Mucosa of descending colon (tissue), 3 donors: ENCODE data around the gene ATP9B. TPM values are rescaled to one million over a fixed set of nuclear protein-coding genes. Genes with fewer than 3 reads are reported as not detected.

ENCODE experiments used
- ATAC-seq: fragments of 200-7000 bp; cut with Tn5 transposase; one replicate; pipeline ENCODE4 v1.9.1; 2020; ENCODE audit warnings: mild to moderate bottlenecking, moderate library complexity
- DNase-seq, 3 donors: peaks; one replicate each; pipeline ENCODE4 v3.0.0-alpha.2; 2020
- H3K36me3 ChIP-seq: fragments of 200-600 bp; one replicate; pipeline ENCODE4 v1.8.0; 2021; ENCODE audit warnings: low read depth, mild to moderate bottlenecking
- H3K4me1 ChIP-seq: fragments of 200-600 bp; one replicate; pipeline ENCODE4 v1.8.0; 2021; ENCODE audit warnings: low read depth, mild to moderate bottlenecking
- H3K4me3 ChIP-seq: fragments of 200-600 bp; one replicate; pipeline ENCODE4 v1.8.0; 2021; ENCODE audit warnings: mild to moderate bottlenecking
- H3K9me3 ChIP-seq: fragments of 200-600 bp; one replicate; pipeline ENCODE4 v1.8.0; 2021; ENCODE audit warnings: mild to moderate bottlenecking
- CTCF ChIP-seq: fragments of 200-600 bp; IDR thresholded peaks from one replicate; pipeline ENCODE4 v1.8.0; 2022; ENCODE audit warnings: antibody characterized with exemption, mild to moderate bottlenecking
- intact Hi-C, 2 donors: fragments of 100-400 bp; cut with DNase I in 1 of 2; cut with micrococcal nuclease in 1 of 2; formaldehyde crosslinking; loops; one replicate each; pipeline versions ENCODE4 v1.11.0 to v1.11.1; 2022; cut with DNase I, micrococcal nuclease
- total RNA-seq, 3 donors: library from RNA; stranded (reverse); fragmentation: NEBNext Ultra II Directional in 2 of 3; extraction: Animal tissue kit (Norgen Biotek cat#: 25700) in 2 of 3; gene quantifications; one replicate each; pipeline versions ENCODE4 v1.2.1 to v1.2.4, GENCODE V29; 2021 to 2023
- donor health status: DM: no; HTN: no; CAD: no; lungs with moderate emphysema.
- donor health status: DM: no; HTN: no; CAD: no.
- donor health status: DM: no; HTN: yes; CAD: no.

Gene ATP9B
- total RNA-seq, 3 donors from 2014 or later = 25.8 to 37.1 (median 34.1) TPM

- ATAC-seq = no peak
- no peaks in the 10 kb centered on the region for H3K36me3 ChIP-seq
- no peak overlapping the region for H3K4me3 ChIP-seq
- H3K4me1 ChIP-seq = peaks cover 30% of the 10 kb centered on the region
- no peak for TF ChIP-seq CTCF
- peak in 1 of 3 donors; percentile 21 for DNase-seq
- intact Hi-C loops = no loop called here
- H3K9me3 ChIP-seq = no peaks in the 10 kb centered on the region
These were observed 323.0 kb downstream of the ATP9B start for GRCh38 chr18:79392226-79392625.

- H3K4me1 ChIP-seq = peaks cover 30% of the 10 kb centered on the region
- no peaks in the 10 kb centered on the region for H3K36me3 ChIP-seq
- no peak overlapping the region for H3K4me3 ChIP-seq
- DNase-seq (peak in 2 of 3 donors; percentile 30 to 62), ATAC-seq (peak; percentile 6)
- TF ChIP-seq CTCF = no peak
- H3K9me3 ChIP-seq = no peaks in the 10 kb centered on the region
- intact Hi-C loops = no loop called here
These were observed 324.0 kb downstream of the ATP9B start for GRCh38 chr18:79393181-79393634.

GRCh38 chr18:79393635-79394533 is 324.7 kb downstream of the ATP9B start:
- intact Hi-C loops = no loop called here

GRCh38 chr18:79394534-79395307 is 325.5 kb downstream of the ATP9B start:
- ATAC-seq (peak; percentile 17), DNase-seq (peak in 2 of 3 donors; percentile 48 to 61)
- intact Hi-C loops = no loop called here
- H3K9me3 ChIP-seq = no peaks in the 10 kb centered on the region
- TF ChIP-seq CTCF = no peak
- H3K36me3 ChIP-seq = no peaks in the 10 kb centered on the region
- H3K4me1 ChIP-seq = peaks cover 33% of the 10 kb centered on the region
- no peak overlapping the region for H3K4me3 ChIP-seq

More at GRCh38 chr18:79393635-79394533, 324.7 kb downstream of the ATP9B start:
- no peaks in the 10 kb centered on the region for H3K9me3 ChIP-seq
- peak; percentile 76 to 86 (median 84) for DNase-seq
- peaks cover 30% of the 10 kb centered on the region for H3K4me1 ChIP-seq
- H3K4me3 ChIP-seq = peak overlapping the region; percentile 19
- ATAC-seq = peak; percentile 74
- no peaks in the 10 kb centered on the region for H3K36me3 ChIP-seq
- TF ChIP-seq CTCF = no peak

- intact Hi-C loops = no loop called here
- DNase-seq (peak in 1 of 3 donors; percentile 49), ATAC-seq (no peak)
- H3K9me3 ChIP-seq = no peaks in the 10 kb centered on the region
- peaks cover 35% of the 10 kb centered on the region for H3K4me1 ChIP-seq
- no peaks in the 10 kb centered on the region for H3K36me3 ChIP-seq
- no peak for TF ChIP-seq CTCF
- no peak overlapping the region for H3K4me3 ChIP-seq
These were observed 326.1 kb downstream of the ATP9B start for GRCh38 chr18:79395308-79395640.
